Tibial artery (tissue), 4 donors: ENCODE results near the gene YKT6.

ENCODE experiments used
- DNase-seq, 2 donors: peaks; one replicate each; pipeline ENCODE4 v3.0.0-alpha.2; 2019
- H3K27ac ChIP-seq, 2 donors: fragments of 200-600 bp; sonication (generic) in 1 of 2; 1 replicate in 1 of 2; 2 replicates in 1 of 2; pipeline ENCODE4 v1.5.1; 2018 to 2019; ENCODE audit warnings: mild to moderate bottlenecking in 1 of 2
- H3K27me3 ChIP-seq, 2 donors: fragments of 200-600 bp; sonication (generic) in 1 of 2; one replicate each; pipeline versions ENCODE4 v1.5.1 to v1.6.0; 2016 to 2019
- H3K36me3 ChIP-seq, 3 donors: fragments of 200-600 bp; sonication (generic) in 2 of 3; one replicate each; pipeline ENCODE4 v1.5.1; 2016 to 2019; ENCODE audit warnings: mild to moderate bottlenecking in 2 of 3
- H3K4me1 ChIP-seq, 4 donors: fragments of 200-600 bp; sonication (generic) in 2 of 4; 1 replicate in 3 of 4; 2 replicates in 1 of 4; pipeline ENCODE4 v1.5.1; 2016 to 2019
- H3K4me3 ChIP-seq, 2 donors: fragments of 200-600 bp; sonication (generic) in 1 of 2; 1 replicate in 1 of 2; 2 replicates in 1 of 2; pipeline ENCODE4 v1.5.1; 2018 to 2019; ENCODE audit warnings: mild to moderate bottlenecking in 2 of 2
- H3K9me3 ChIP-seq, 3 donors: fragments of 200-600 bp; sonication (generic) in 1 of 3; one replicate each; pipeline ENCODE4 v1.5.1; 2016 to 2019
- CTCF ChIP-seq, 2 experiments: fragments of 200-600 bp in 1 of 2; fragments of 450-650 bp in 1 of 2; IDR thresholded peaks; one replicate each; pipeline ENCODE4 v1.5.1; 2017 to 2019; ENCODE audit warnings: antibody characterized with exemption in 2 of 2, mild to moderate bottlenecking in 1 of 2, moderate library complexity in 1 of 2
- intact Hi-C: fragments of 100-400 bp; cut with DNase I; formaldehyde crosslinking; loops from one replicate; pipeline ENCODE4 v1.15.0; 2023; ENCODE audit warnings: low total_unique reads

Gene YKT6

GRCh38 chr7:44187636-44188416 is 13.0 kb upstream of the YKT6 start:
- peaks cover 0 to 6% (median 3%) of the 10 kb centered on the region in 3 donors for H3K9me3 ChIP-seq
- H3K4me3 ChIP-seq, result no peak overlapping the region
- H3K36me3 ChIP-seq, result no peaks in the 10 kb centered on the region
- H3K27me3 ChIP-seq, result peaks cover 0 to 21% of the 10 kb centered on the region in 2 donors
- intact Hi-C loops, result no loop called here
- DNase-seq, result no peak
- TF ChIP-seq CTCF (IDR thresholded peaks at IDR 0.05), result no peak
- H3K27ac ChIP-seq, result no peak overlapping the region
- H3K4me1 ChIP-seq, result no peaks in the 10 kb centered on the region

GRCh38 chr7:44188480-44189225 is 12.1 kb upstream of the YKT6 start:
- Histone ChIP-seq H3K27me3 (peaks cover 0 to 27% of the 10 kb centered on the region in 2 donors), H3K9me3 (no peaks in the 10 kb centered on the region), H3K4me1 (no peaks in the 10 kb centered on the region), H3K27ac (no peak overlapping the region), H3K4me3 (no peak overlapping the region), H3K36me3 (no peaks in the 10 kb centered on the region)
- TF ChIP-seq CTCF (IDR thresholded peaks at IDR 0.05), result no peak
- intact Hi-C loops, result no loop called here
- DNase-seq, result no peak

- Histone ChIP-seq H3K27me3 (peaks cover 0 to 28% of the 10 kb centered on the region in 2 donors), H3K4me3 (no peak within 1 kb of the TSS), H3K4me1 (no peaks in the 10 kb centered on the region), H3K27ac (no peak within 1 kb of the TSS), H3K36me3 (no peaks in the 10 kb centered on the region), H3K9me3 (no peaks in the 10 kb centered on the region)
- intact Hi-C loops, result no loop called here
- TF ChIP-seq CTCF (IDR thresholded peaks at IDR 0.05), result no peak
- no peak for DNase-seq
These were observed 11.3 kb upstream of the YKT6 start, which contains the start of gene GCK for GRCh38 chr7:44189286-44189992. TSS of gene GCK (minus strand) at chr7:44189439. CDS start at chr7:44188953, 486 bp downstream.

- Histone ChIP-seq H3K27me3 (peaks cover 0 to 28% of the 10 kb centered on the region in 2 donors), H3K4me3 (no peak overlapping the region), H3K36me3 (no peaks in the 10 kb centered on the region), H3K9me3 (no peaks in the 10 kb centered on the region), H3K27ac (no peak overlapping the region), H3K4me1 (no peaks in the 10 kb centered on the region)
- intact Hi-C loops, result no loop called here
- TF ChIP-seq CTCF (IDR thresholded peaks at IDR 0.05), result no peak
- DNase-seq, result no peak
These were observed 10.5 kb upstream of the YKT6 start for GRCh38 chr7:44189993-44190872.

GRCh38 chr7:44191171-44191570 is 9.6 kb upstream of the YKT6 start:
- Histone ChIP-seq H3K36me3 (no peaks in the 10 kb centered on the region), H3K4me1 (no peaks in the 10 kb centered on the region), H3K27me3 (peaks cover 0 to 28% of the 10 kb centered on the region in 2 donors), H3K4me3 (no peak overlapping the region), H3K9me3 (no peaks in the 10 kb centered on the region), H3K27ac (no peak overlapping the region)
- no peak for TF ChIP-seq CTCF (IDR thresholded peaks at IDR 0.05)
- intact Hi-C loops, result no loop called here
- DNase-seq, result no peak
